GM18517 (cell line): ENCODE results near the gene PUM1.
A peak's percentile ranks its signal among the peaks of the same experiment; 100 is the strongest.

ENCODE experiments used
- ATAC-seq: cut with Tn5 transposase; IDR thresholded peaks from one replicate; pipeline ENCODE4 v1.9.1; 2021; ENCODE audit warnings: mild to moderate bottlenecking, moderate library complexity; ENCODE audit not compliant: unreplicated experiment

PUM1 gene

GRCh38 chr1:31032266-31032665, 33.3 kb downstream of the PUM1 start:
- no peak for ATAC-seq

DNA sequence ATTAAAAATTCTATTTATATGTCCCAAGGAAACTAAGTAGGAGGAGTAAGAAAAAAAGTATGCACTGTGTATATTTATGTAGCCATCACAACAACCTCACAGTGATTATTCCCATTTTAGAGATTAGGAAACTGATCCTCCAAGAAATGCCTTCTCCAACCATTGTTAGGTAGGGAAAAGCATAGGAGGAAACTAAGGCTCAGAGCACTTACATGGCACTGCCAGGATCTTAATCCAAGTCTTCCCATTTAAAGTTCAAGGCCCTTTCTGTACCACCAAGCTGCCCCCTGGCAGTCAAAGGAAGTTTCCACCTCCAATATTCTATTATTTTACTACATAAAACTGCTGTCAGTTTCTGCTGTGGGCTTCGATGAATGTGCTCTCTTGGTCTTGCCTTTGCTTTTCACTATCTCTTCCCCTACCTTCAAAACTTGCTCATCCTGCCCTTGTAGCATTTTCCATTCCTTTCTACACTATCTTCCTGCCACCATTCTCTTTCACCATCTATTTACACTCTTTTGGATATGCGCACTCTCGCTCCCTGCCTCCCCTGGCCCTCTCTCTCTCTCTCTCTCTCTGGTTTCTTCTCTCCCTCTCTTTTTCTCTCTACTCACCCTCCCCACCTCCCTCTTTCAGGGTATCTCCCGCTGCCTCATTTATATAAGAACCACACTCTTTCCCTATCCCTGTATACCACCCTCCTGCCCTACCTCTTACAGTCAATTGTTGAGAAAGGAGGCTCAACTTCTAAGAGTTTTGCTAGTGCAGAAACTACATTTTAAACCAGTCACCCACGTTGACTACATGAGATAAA, 34.0 kb downstream of the PUM1 start:
- ATAC-seq, result no peak

GRCh38 chr1:31029026-31029425, 36.5 kb downstream of the PUM1 start:
- ATAC-seq, result no peak

- ATAC-seq, result no peak
Observed at GRCh38 chr1:31027693-31028526, 37.6 kb downstream of the PUM1 start.

- no peak for ATAC-seq
Observed at GRCh38 chr1:31022259-31022658, 43.3 kb downstream of the PUM1 start.

DNA sequence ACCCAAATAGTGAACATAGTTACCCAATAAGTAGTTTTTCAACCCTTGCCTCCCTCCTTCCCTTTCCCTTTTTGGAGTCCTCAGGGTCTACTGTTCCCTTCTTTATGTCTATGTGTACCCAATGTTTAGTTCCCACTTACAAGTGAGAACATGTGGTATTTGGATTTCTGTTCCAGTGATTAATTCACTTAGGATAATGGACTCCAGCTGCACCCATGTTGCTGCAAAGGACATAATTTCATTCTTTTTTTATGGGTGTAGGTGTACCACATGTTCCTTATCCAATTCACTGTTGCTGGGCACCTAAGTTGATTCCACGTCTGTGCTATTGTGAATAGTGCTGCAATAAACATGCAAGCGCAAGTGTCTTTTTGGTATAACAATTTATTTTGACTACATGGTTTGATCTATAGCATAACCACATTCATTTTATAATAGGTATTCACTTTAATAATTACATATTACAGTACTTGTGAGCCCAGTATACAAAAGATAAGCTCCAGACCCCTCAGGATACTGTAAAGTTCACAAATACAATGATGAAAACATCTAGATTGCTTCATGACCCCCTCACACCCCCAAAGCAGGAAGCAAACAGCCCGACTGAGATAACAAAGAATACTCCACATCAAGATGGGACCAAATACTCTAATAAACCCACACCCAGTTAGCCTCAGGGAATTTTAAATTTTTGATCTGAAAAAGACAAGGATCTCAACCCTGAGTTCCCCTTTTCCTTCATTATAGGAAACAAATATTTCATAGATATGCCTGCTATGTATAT, 45.3 kb downstream of the PUM1 start:
- ATAC-seq, result no peak

DNA sequence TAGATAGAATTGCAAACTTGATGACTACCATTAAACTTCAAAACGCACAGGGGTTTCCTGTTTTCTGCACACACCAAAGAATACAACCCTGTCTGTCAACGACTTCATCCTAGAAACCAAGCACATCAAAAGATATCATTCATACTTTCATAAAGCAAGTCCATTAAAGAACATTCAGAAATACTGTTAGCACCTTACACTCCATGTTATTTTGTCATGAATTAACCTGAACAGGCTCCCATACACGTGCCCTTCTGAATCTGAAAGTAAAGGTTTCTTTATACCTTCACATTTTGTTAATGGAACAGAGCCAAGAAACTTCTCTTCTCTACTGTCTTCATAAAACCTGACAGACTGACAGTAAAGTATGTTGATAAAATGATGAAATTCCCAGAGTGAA, 46.1 kb downstream of the PUM1 start:
- no peak for ATAC-seq

GRCh38 chr1:31016868-31017267, 48.6 kb downstream of the PUM1 start:
- no peak for ATAC-seq

- ATAC-seq, result peak; percentile 54
Observed at GRCh38 chr1:31013187-31013864, 52.2 kb downstream of the PUM1 start.

DNA sequence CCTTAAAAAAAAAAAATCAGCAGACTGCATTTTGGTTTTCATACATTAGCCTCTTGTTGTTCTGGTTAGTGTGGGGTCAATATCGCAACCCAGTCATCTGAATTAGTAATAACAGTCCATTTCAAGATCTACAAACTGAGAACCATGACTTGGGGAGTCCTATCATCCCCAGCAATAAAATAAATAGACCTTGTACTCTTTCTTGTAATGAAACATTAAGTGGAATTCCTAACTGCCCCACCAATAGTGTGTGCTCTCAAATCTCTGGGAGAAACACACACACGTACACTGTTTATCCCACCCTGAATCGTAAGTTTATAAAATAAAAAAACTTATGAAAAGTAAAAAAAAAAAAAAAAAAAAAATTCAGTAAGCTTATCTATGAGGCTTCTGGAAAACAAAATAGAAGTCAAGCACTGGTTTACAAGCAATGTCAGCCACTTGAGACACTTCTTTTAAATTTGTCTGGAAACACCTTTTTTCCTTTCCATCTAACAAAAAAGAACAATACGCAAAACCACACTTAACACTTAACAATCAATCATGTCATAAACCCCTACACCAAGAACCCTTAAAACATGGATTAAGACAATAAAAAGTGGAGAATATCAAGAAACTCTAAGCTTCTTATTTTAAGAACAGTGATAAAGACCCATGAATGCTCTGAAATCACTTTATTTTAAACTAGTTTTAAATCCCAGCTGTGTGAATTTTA, 53.1 kb downstream of the PUM1 start:
- ATAC-seq, result no peak

GRCh38 chr1:31011719-31012118, 53.8 kb downstream of the PUM1 start:
- no peak for ATAC-seq

DNA sequence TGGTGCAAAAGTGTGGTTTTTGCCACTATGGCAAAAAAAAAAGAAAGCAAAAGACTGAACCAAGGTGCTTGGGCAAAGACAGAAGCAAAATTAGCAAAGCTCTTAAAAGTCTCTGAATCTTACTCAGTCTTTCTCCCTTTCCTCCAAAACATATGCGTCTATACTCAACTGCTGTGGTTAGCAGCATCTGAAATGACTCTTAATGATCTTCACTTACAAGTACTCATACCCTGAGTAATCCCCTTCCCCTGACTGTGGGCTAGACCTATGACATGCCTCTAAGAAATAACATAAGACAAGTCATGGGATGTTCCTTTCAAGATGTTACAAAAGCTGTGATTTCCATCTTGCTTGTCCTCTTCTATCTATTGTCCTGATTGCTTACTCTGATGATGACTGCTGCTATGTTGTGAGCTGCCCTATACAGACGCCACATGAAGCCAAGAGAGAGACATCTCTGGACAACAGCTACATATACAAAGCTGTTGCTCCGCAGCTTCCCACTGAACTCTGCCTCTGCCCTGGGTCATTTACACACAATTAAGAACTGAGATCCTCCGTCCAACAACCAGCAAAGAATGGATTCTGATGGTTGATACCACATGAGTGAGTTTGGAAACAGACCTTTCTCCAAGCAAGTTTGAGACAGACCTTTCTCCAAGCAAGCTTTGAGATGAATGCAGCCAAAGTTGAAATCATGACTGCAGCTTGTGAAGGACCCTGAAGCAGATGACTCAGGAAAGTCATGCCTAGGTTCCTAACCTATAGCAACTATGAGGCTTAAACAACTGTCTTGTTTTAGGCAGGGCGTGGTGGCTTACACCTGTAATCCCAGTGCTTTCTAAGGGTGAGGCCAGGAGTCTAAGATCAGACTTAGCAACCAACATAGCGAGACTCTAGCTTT, 55.2 kb downstream of the PUM1 start:
- ATAC-seq, result peak; percentile 61

GRCh38 chr1:31007462-31007991, 58.0 kb downstream of the PUM1 start:
- no peak for ATAC-seq

GRCh38 chr1:31006747-31007146, 58.8 kb downstream of the PUM1 start:
- ATAC-seq, result no peak

DNA sequence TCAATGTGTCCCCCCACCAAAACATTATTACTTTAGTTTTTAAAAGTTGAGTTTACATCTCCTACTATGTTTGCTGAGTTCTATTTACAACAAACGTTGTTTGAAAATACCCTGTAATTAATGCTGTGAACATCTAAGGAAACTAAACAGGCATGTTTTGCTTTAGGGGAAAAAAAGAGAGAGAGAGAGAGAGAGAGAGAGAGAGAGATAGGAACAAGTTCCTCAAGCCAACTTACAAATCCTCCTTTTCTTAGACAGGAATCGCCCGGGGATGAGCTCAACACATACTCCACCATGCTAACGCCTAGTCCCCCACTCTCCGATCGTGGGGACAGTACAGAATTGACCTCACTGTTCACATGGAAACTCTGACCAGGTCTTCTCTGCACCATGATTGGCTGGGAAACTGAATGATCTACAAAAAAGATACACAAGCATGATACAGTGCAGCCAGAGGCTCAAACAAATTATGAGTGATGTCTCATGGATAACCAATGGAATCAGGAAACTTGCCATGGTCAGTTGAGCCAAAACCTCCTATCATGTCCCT, 59.8 kb downstream of the PUM1 start:
- no peak for ATAC-seq

DNA sequence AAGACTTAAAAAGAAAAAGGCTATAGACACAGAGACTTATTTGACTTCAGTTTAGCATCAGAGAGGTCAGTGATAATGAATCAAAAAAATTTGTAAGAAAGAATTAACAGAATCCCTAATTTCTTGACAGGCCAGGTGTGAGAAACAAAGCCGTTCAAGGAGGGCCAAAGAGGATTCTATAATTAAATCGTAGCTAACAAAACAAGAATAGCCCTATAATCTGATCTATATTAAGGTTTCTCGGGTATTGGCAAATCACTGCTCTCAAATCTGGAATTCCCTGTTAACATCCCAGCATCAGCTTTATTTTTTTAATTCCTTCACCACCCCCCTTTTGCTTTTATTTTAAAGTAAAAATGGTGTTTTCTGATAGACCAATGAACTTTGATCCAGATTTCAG, 60.3 kb downstream of the PUM1 start:
- no peak for ATAC-seq

DNA sequence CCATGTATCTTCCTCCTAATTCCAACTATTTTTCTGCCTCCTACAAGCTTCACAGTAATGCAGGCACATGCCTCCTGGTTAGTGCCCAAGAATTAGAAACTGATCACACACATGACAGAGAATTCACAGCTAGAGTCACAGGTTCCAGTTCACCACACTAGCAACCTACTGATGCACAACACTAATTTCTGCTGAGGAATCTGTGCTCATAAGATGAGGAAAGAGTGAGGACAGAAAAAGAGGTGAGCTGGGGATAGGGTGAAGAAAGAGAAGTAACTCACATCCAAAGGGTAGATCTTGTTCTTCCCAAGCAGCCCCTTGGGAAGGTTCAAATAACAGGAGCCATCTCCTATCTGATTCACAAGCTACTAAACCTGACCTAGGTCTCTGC, 61.3 kb downstream of the PUM1 start:
- ATAC-seq, result no peak

GRCh38 chr1:31003613-31004230, 61.8 kb downstream of the PUM1 start:
- ATAC-seq, result no peak
